ENCODE results near the gene CCNYL1.
A peak's percentile ranks its signal among the peaks of the same experiment; 100 is the strongest.

The CCNYL1 gene

DNA sequence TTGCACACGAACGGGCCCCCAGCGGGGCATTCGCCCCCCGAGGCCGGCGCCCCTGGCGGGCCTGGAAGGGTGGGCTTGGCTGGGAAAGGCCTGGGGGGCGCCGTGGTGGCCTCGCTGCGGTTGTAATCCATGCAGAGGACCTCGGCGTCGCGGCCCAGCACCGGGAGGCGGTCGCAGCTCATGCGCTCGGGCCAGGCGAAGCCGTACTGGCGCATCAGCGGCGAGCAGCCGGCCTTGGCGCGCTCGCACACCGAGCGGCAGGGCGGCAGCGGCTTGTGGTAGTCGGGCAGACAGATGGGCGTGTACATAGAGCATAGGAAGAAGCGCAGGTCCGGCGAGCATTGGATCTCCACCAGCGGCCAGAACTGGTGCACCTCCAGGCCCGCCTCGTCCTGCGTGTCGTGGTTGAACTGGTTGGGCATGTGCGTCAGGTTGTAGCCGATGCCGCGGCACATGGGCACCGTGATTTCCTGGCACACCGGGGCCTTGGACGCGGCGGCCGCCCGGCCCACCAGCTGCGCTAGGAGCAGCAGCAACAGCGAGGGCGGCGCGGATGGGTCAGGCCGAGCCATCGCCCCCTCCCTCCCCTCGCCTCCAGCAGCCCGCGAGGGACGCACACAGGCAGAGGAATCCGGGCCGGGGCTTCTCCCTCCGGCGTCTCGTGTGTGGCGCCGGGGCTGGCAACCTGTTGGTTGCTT lies 56.9 kb downstream of the CCNYL1 start:
- peak; percentile 32 for DNase-seq

DNA sequence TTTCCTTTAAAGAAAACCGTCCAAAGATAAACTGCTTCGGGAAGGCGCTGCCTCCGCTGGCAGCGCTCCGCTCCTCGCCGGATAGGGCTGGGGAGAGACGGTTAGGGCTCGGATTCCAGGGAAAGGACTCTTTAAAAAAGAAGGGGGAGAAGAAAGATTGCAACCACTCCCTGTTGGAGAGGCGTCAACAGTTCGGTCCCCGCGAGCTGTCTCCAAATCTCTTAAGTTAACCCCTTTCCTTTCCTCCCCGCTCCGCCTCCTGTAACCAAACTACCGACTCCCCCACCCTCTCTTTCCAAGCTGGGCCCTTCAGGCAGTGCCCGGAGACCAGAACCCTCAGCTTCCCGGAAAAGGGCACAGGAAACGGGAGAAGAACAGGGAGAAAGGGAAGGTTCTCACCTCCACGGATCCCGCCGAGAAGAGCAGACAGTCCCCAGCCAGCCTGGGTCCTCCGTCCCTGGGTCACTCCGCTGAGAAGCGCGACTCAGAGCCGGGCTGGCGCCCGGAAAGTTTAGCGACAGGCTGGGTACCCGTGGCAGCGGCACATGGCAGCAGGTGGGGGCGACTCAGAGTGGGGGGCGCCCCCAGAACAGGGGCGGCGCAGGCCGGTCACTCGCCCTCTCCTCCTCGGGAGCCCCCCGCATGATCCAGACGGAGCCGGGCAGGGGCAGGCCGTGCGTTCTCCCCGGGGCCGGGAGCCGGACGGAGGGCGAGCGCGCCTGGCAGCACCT lies 57.6 kb downstream of the CCNYL1 start:
- peak; percentile 8 for DNase-seq

- peak; percentile 8 for DNase-seq
These were observed 59.4 kb downstream of the CCNYL1 start for GRCh38 chr2:207770602-207771404.

- DNase-seq = no peak
These were observed 60.0 kb downstream of the CCNYL1 start for GRCh38 chr2:207771421-207771820.

DNA sequence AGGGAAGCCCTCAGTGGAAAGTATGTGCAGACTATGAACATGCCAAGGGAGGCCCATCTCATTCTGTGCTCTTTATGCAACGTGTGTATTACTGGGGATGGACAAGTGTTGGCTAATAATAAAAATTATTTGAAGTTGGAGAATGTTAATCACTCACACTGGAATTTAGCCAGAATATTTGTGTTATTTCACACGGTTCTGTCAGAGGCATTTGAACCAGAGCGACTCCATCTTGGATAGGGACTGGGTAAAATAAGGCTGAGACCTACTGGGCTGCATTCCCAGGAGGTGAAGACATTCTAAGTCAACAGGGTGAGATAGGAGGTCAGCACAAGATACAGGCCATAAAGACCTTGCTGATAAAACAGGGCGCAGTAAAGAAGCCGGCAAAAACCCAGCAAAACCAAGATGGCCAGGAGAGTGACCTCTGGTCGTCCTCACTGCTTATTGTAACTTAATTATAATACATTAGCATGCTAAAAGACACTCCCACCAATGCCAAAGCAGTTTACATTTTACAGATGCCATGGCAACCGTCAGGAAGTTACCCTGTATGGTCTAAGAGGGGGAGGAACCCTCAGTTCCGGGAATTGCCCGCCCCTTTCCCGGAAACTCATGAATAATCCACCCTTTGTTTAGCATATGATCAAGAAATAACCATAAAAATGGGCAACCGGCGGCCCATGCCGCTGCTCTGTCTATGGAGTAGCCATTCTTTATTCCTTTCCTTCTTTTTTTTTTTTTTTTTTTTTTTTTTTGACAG lies 60.8 kb downstream of the CCNYL1 start:
- DNase-seq = peak; percentile 28

GRCh38 chr2:207772844-207773205 lies 61.4 kb downstream of the CCNYL1 start:
- no peak for DNase-seq

GRCh38 chr2:207775473-207775872 lies 64.0 kb downstream of the CCNYL1 start:
- no peak for DNase-seq

DNA sequence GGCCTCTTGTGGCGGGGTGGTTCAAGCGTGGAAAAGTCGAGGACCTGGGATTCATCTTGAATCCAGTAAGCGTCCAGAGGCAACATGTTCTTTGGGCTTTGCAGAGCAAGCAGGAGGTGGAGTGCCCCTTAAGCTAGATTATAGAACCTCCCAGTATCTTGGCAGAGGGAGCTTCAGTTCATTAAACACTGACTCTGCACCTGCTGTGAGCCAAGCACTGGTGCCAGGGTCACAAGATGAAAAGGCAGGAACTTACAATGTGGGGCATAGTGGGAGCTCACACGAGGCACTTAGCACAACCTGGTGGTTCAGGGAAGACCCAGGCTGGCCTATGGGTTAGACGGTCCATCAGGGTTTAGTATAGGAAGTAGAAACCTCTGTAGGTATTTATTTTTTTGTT lies 65.7 kb downstream of the CCNYL1 start:
- DNase-seq = no peak

- no peak for DNase-seq
These were observed 67.0 kb downstream of the CCNYL1 start for GRCh38 chr2:207778298-207778882.

DNA sequence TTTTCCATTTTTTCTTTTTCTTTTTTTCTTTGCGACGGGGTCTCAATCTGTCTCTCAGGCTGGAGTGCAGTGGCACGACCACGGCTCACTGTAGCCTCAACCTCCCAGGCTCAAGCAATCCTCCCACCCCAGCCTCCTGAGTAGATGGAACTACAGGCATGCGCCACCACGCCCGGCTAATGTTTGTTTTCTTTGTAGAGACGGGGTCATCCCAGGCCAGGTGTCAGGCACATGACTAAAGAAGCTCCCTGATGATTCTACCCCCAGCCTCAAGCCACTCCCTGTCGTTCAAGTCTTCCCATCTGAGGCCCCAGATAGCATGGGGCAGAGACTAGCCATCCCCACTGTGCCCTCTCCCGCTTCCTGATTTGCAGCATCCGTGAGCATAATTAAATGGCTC lies 68.1 kb downstream of the CCNYL1 start:
- no peak for DNase-seq

DNA sequence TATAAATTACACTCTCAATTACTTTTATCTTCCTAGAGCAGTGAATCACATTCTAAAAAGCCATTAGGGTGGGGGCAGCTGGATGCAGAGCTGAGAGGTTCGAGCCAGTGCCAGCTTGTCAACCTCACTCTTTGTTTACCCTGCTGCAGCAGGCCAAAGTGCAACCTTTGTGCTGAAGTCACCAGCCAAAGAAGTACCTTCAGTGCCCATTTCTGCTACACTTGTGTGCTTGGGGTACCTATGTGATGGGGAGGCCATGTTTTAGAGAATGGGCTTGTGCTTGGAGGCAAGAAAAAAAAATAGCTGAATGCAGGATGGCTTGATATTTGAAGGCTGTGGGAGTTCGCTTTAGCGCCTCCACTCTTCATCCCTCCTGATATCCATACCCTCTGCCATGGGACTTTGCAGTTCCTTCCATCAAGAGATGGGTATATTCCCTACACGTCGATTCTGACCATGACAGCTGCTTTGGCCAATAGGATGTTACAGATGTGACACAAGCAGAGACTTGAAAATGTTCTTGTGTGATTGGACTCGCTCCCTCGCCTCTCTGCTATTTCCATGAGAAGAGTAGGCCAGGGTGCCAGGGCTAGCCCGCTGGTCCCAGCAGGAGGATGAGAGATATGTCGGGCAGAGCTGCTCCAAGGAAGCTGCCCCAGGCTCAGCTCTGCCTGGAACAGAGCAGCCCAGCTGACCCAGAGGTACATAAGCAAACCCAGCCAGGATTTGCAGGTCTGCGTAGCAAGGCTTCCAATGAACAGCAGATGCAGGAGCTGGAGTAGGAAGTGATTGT lies 71.0 kb downstream of the CCNYL1 start:
- DNase-seq = no peak

- no peak for DNase-seq
These were observed 72.1 kb downstream of the CCNYL1 start for GRCh38 chr2:207783514-207783913.

DNA sequence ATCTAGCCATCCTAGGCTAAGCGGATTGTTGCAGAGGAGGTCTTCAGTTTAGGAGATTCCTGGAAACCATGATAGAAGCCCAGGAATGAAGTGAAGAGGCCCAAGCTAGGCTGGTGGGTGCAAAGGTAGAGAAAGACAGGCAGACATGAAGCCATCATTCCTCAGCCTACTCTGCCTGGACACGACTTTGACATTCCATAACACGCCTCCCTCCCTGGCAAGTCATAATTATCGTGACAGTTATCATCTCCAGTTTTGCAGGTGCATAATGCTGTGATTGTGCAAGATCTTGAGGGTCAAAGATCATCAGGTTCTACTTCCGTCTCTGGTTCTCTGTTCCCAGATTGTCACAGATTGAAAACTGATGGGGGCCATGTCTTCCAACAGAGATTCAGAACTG lies 73.5 kb downstream of the CCNYL1 start:
- DNase-seq = no peak

- DNase-seq = no peak
These were observed 75.6 kb downstream of the CCNYL1 start for GRCh38 chr2:207787017-207787416.

DNA sequence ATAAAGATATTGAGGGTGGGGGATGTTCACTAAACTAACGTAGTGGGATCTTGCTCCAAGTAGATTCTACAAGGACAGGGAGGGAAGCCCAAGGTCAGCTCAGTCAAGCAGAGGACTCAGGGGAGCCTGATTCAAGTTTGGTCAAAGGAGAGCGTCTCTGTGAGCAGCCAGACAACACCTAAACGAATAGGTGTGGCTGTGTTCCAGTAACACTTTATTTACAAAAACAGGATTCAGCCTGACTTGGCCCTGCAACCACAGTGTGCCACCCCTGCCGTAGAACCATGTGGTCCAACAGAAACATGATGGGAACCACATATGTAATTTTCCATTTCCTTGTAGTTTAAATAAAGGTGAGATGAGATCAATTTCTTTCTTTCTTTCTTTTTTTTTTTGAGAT lies 76.4 kb downstream of the CCNYL1 start:
- DNase-seq = no peak

GRCh38 chr2:207790898-207791297 lies 79.5 kb downstream of the CCNYL1 start:
- DNase-seq = no peak

- DNase-seq = no peak
These were observed 80.3 kb downstream of the CCNYL1 start for GRCh38 chr2:207791579-207792243.

DNA sequence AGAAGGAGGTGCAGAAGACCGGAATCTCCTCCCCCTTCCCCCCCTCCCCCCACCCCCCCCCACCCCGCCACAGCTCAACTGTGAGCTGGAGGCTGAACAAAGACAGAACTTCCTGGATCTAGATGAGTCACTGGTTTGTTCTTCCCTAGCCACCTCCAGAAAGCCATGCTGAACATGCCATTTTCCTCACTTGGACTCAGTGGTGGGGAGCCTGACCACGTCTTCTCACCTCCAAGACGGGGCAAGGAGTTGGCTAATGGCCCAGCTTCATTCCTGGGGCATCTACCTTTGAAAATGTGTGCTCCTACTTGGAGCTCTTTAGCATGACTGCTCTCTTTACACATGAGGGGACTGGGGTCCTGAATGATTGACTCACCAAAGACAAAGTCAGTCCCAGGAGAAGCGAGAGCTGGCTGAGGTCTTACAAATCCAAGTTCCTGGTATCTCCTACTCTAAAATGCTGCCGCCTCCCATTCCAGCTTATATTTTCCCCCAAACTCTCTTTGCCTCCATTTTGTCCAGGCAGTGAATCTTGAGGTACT lies 80.9 kb downstream of the CCNYL1 start:
- DNase-seq = no peak

GRCh38 chr2:207796585-207797350 lies 85.3 kb downstream of the CCNYL1 start:
- DNase-seq = no peak

DNA sequence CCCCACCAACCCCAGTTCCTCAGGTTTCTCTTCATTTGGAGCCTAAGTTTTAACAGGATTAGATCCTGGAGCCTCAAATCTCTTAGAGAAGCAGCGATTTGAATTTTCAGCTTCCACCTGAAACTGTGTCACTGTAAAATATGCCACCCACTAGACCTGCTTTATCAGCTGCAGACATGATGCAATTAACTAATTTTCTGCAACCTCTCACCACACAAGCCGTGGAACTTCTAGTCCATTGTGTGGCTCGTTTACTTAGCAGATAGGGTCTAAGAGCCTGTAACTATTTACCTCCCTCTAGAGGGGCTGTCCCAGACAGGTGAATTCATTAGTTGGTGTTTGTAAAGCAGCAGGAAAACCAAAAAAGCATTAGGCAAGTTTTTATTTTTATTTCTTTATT lies 89.8 kb downstream of the CCNYL1 start:
- no peak for DNase-seq
